Aorta (tissue), 5 donors: ENCODE results near the gene ANKRD28. TPM values are rescaled to one million over a fixed set of nuclear protein-coding genes. Genes with fewer than 3 reads are reported as not detected.
"Not testable (repeated sequence)": the region's sequence is repeated elsewhere in the genome, so short reads cannot be mapped to it uniquely, and the experiment has no call there.

ENCODE experiments used
- ATAC-seq: fragments of 200-7000 bp; cut with Tn5 transposase; one replicate; pipeline ENCODE4 v1.9.1; 2022; ENCODE audit warnings: moderate library complexity; ENCODE audit not compliant: low FRiP score
- DNase-seq, 2 donors: peaks; one replicate each; pipeline ENCODE4 v3.0.0-alpha.2; 2020
- H3K27ac ChIP-seq, 2 donors: one replicate each; pipeline ENCODE4 v1.5.1; 2013; ENCODE audit warnings: low read length in 2 of 2, mild to moderate bottlenecking in 2 of 2, moderate library complexity in 2 of 2, control low read depth in 1 of 2, inconsistent platforms in 1 of 2, low read depth in 1 of 2
- H3K27me3 ChIP-seq, 2 donors: one replicate each; pipeline ENCODE4 v1.6.1; 2013; ENCODE audit warnings: control low read depth in 1 of 2, low read length in 1 of 2, mild to moderate bottlenecking in 1 of 2, moderate library complexity in 1 of 2; ENCODE audit not compliant: insufficient read depth in 2 of 2, control insufficient read depth in 1 of 2
- H3K36me3 ChIP-seq, 2 donors: one replicate each; pipeline ENCODE4 v1.6.1; 2013; ENCODE audit warnings: control low read depth in 1 of 2, low read length in 1 of 2, mild to moderate bottlenecking in 1 of 2; ENCODE audit not compliant: insufficient read depth in 2 of 2, control insufficient read depth in 1 of 2
- H3K4me1 ChIP-seq, 2 donors: one replicate each; pipeline ENCODE4 v1.6.1; 2013; ENCODE audit warnings: low read length in 2 of 2, control low read depth in 1 of 2, mild to moderate bottlenecking in 1 of 2, moderate library complexity in 1 of 2; ENCODE audit not compliant: insufficient read depth in 2 of 2, control insufficient read depth in 1 of 2
- H3K4me3 ChIP-seq, 2 donors: one replicate each; pipeline ENCODE4 v1.5.1; 2013; ENCODE audit warnings: low read length in 2 of 2, control low read depth in 1 of 2, mild to moderate bottlenecking in 1 of 2
- H3K9me3 ChIP-seq: one replicate; pipeline ENCODE4 v1.6.1; 2013; ENCODE audit warnings: mild to moderate bottlenecking, low read length; ENCODE audit not compliant: control insufficient read depth
- WGBS, 2 donors: extraction: QIAGEN DNeasy Blood & Tissue Kit; methylation state at CpG; one replicate each; pipeline ENCODE4 v1.1.7; 2013; 5-methylcytosine and 5-hydroxymethylcytosine counted together
- intact Hi-C, 2 donors: fragments of 100-400 bp; cut with DNase I; formaldehyde crosslinking; loops; one replicate each; pipeline versions ENCODE4 v1.14.2 to v1.15.0; 2022
- polyA plus RNA-seq, 2 donors: library from polyadenylated mRNA; stranded (reverse); fragments of 200-250 nt; gene quantifications; one replicate each; pipeline ENCODE4 v1.2.3, GENCODE V29; 2013
- total RNA-seq, 2 donors: library from RNA; stranded (reverse); fragmentation: NEBNext Ultra II Directional; extraction: Animal tissue kit (Norgen Biotek cat#: 25700); gene quantifications; one replicate each; pipeline ENCODE4 v1.2.1, GENCODE V29; 2021
- donor health status: healthy with polysubstance abuse.
- donor health status: Bipolar disorder and iron deficiency.
- donor health status: DM: no; HTN: no; CAD: no.
- donor health status: DM: no; HTN: no; CAD: no.
- donor health status: DM: yes; HTN: yes; CAD: no.

Gene ANKRD28
- total and polyA plus RNA-seq, 4 donors = 5.6 to 61.3 (median 35.2) TPM

- H3K9me3 ChIP-seq, H3K4me1 ChIP-seq, intact Hi-C loops, H3K4me3 ChIP-seq, ATAC-seq, H3K27me3 ChIP-seq, DNase-seq, H3K36me3 ChIP-seq, H3K27ac ChIP-seq: not testable (repeated sequence)
- 98 to 100% methylated on average over 6 to 25 of the region's 26 CpGs for WGBS, 2 donors
Measured at GRCh38 chr3:15742236-15742635, 55.5 kb downstream of the ANKRD28 start.

GRCh38 chr3:15738616-15739005 is 59.2 kb downstream of the ANKRD28 start:
- DNase-seq, H3K27ac ChIP-seq, ATAC-seq, H3K27me3 ChIP-seq, H3K4me3 ChIP-seq, H3K36me3 ChIP-seq, intact Hi-C loops, H3K4me1 ChIP-seq, H3K9me3 ChIP-seq: not testable (repeated sequence)
- WGBS, 2 donors = 96 to 98% methylated on average over 8 to 9 of the region's 11 CpGs

- DNase-seq = no peak
- H3K4me1 ChIP-seq = peaks cover 0 to 3% of the 10 kb centered on the region in 2 donors
- no peaks in the 10 kb centered on the region for H3K9me3 ChIP-seq
- no peak overlapping the region for H3K27ac ChIP-seq
- intact Hi-C loops = no loop called here
- H3K27me3 ChIP-seq = no peaks in the 10 kb centered on the region
- no peak for ATAC-seq
- 97 to 98% methylated on average over 2 of the region's 2 CpGs for WGBS, 2 donors
- H3K36me3 ChIP-seq = peaks cover 0 to 4% of the 10 kb centered on the region in 2 donors
- H3K4me3 ChIP-seq = no peak overlapping the region
Measured at GRCh38 chr3:15731024-15731423, 66.8 kb downstream of the ANKRD28 start.

GRCh38 chr3:15728766-15729165 is 69.0 kb downstream of the ANKRD28 start:
- no peak for ATAC-seq
- DNase-seq = no peak
- no peaks in the 10 kb centered on the region for H3K9me3 ChIP-seq
- intact Hi-C loops = no loop called here
- H3K27me3 ChIP-seq = no peaks in the 10 kb centered on the region
- peaks cover 0 to 3% of the 10 kb centered on the region in 2 donors for H3K4me1 ChIP-seq
- H3K36me3 ChIP-seq = no peaks in the 10 kb centered on the region
- no peak overlapping the region for H3K4me3 ChIP-seq
- no peak overlapping the region for H3K27ac ChIP-seq

- WGBS, 2 donors = 96 to 97% methylated on average over 2 of the region's 2 CpGs
- no peak for ATAC-seq
Measured at GRCh38 chr3:15726881-15727280, 70.9 kb downstream of the ANKRD28 start.

GRCh38 chr3:15726043-15726442 is 71.7 kb downstream of the ANKRD28 start:
- H3K36me3 ChIP-seq = no peaks in the 10 kb centered on the region
- intact Hi-C loops = no loop called here

More at GRCh38 chr3:15726881-15727280, 70.9 kb downstream of the ANKRD28 start:
- H3K27me3 ChIP-seq = no peaks in the 10 kb centered on the region
- peaks cover 0 to 3% of the 10 kb centered on the region in 2 donors for H3K4me1 ChIP-seq
- H3K9me3 ChIP-seq = no peaks in the 10 kb centered on the region
- no peak overlapping the region for H3K4me3 ChIP-seq
- no peaks in the 10 kb centered on the region for H3K36me3 ChIP-seq
- H3K27ac ChIP-seq = no peak overlapping the region
- intact Hi-C loops = no loop called here
- DNase-seq = no peak

GRCh38 chr3:15724446-15724845 is 73.3 kb downstream of the ANKRD28 start:
- Histone ChIP-seq H3K9me3 (no peaks in the 10 kb centered on the region), H3K27ac (no peak overlapping the region), H3K36me3 (no peaks in the 10 kb centered on the region), H3K27me3 (no peaks in the 10 kb centered on the region), H3K4me3 (no peak overlapping the region), H3K4me1 (peaks cover 0 to 3% of the 10 kb centered on the region in 2 donors)
- DNase-seq = no peak
- intact Hi-C loops = no loop called here
- no peak for ATAC-seq
- 94 to 97% methylated on average over 1 of the region's 1 CpG for WGBS, 2 donors

More at GRCh38 chr3:15726043-15726442, 71.7 kb downstream of the ANKRD28 start:
- H3K27me3 ChIP-seq = no peaks in the 10 kb centered on the region
- H3K4me3 ChIP-seq = no peak overlapping the region
- DNase-seq (no peak), ATAC-seq (no peak)
- no peaks in the 10 kb centered on the region for H3K9me3 ChIP-seq
- H3K27ac ChIP-seq = no peak overlapping the region
- 42 to 43% methylated on average over 2 of the region's 2 CpGs for WGBS, 2 donors
- H3K4me1 ChIP-seq = peaks cover 0 to 3% of the 10 kb centered on the region in 2 donors

GRCh38 chr3:15723624-15723884 is 74.2 kb downstream of the ANKRD28 start:
- Histone ChIP-seq H3K36me3 (no peaks in the 10 kb centered on the region), H3K9me3 (no peaks in the 10 kb centered on the region), H3K27ac (no peak overlapping the region), H3K27me3 (no peaks in the 10 kb centered on the region), H3K4me1 (no peaks in the 10 kb centered on the region), H3K4me3 (no peak overlapping the region)
- DNase-seq (no peak), ATAC-seq (no peak)
- intact Hi-C loops = no loop called here

GRCh38 chr3:15722877-15723623 is 74.7 kb downstream of the ANKRD28 start:
- DNase-seq (no peak), ATAC-seq (no peak)
- Histone ChIP-seq H3K27ac (no peak overlapping the region), H3K27me3 (no peaks in the 10 kb centered on the region), H3K4me3 (no peak overlapping the region), H3K4me1 (no peaks in the 10 kb centered on the region), H3K36me3 (no peaks in the 10 kb centered on the region), H3K9me3 (no peaks in the 10 kb centered on the region)
- 61 to 90% methylated on average over 3 of the region's 3 CpGs for WGBS, 2 donors
- intact Hi-C loops = no loop called here
